LNCAP (cell line): ENCODE data around the gene PPP1R12C.

Experiments
- TF ChIP-seq, protein P1 (sequence below): fragments of 450-650 bp; IDR thresholded peaks from 2 replicates; pipeline ENCODE4 v1.5.1; 2017; ENCODE audit warnings: mild to moderate bottlenecking

PPP1R12C gene

DNA sequence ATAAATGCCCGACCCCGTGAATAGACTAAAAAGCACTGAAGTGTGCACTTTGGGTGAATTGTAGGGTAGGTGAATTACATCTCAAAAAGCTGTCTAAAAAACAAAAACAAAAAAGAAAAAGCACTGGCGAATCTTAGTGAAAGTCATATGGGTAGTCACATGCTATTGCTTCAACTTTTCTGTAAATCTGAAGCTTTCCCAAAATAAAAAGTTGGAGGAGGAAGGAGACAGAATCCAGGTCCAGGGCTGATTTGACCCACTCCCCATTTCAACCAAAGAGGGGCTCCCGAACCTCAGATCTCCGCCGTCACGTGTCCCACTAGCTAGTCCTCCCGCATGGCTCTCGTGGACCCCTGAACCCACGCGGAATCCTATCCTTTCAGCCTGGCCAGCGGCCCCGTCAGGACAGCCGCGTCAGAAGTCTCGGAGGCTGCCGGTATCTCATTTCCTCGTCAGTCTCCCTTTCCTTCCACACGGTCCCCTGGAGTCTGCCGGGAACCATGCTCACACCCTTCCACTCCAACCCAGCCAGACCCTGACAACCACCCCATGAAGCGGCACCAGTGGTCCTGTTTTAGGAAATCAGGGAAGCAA lies 6.1 kb downstream of the PPP1R12C start:
- TF ChIP-seq, protein P1, sequence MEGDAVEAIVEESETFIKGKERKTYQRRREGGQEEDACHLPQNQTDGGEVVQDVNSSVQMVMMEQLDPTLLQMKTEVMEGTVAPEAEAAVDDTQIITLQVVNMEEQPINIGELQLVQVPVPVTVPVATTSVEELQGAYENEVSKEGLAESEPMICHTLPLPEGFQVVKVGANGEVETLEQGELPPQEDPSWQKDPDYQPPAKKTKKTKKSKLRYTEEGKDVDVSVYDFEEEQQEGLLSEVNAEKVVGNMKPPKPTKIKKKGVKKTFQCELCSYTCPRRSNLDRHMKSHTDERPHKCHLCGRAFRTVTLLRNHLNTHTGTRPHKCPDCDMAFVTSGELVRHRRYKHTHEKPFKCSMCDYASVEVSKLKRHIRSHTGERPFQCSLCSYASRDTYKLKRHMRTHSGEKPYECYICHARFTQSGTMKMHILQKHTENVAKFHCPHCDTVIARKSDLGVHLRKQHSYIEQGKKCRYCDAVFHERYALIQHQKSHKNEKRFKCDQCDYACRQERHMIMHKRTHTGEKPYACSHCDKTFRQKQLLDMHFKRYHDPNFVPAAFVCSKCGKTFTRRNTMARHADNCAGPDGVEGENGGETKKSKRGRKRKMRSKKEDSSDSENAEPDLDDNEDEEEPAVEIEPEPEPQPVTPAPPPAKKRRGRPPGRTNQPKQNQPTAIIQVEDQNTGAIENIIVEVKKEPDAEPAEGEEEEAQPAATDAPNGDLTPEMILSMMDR, result no peak

DNA sequence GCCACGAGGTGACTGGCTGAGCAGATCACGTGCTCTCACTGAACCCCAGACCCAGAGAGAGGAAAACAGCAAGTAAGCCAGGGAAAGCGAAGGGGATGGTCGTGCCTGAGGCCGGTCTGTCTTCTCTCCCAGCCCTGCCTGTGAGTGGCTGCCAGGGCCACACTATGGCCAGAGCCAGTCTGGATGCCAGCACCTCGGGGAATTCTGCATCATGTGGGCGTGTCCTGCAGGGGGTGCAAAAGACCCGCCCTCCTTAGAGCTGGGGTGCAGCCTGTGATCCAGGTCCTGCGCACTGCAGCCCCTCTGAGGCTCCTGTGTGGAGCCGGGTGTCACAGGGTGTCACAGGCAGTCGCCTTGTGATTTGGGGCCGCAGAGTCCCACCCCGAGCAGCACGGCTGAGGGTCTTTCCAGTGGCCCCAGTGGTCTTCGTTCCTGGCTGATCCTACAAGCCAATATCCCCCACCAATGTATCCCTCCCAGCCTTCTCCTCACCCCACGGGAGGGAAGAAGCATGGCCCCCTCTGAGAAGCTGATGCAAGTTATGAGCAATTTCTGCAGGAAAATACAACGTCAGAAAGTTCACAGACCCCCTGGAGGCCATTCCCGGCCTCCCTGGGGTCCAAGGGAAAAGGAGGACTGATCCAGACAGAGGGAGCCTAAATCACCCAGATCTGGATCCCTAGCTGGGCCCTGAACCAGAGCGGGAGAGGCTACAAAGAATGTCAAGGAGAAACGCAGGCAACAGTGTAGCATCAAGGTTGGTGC lies 7.7 kb downstream of the PPP1R12C start:
- TF ChIP-seq, protein P1, result no peak

DNA sequence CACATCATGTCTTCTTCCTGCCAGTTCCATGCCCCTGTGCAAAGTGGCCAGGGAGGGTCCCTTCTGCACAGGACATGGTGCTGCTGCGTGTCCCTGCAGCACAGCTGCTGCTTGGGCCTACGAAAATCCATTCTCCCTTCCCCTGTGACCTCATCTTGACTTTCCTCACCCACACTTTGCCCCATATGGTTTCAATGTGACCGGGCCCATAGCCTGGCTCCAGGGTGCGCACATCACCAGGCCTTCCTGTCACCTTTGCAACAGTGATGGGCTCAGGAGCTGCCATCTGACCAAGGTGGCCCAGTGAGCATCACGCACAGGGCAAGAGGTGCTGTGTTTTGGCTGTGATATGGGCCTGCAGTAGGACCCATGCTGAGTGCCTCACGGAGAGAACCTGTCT lies 10.8 kb downstream of the PPP1R12C start:
- TF ChIP-seq, protein P1, result no peak

DNA sequence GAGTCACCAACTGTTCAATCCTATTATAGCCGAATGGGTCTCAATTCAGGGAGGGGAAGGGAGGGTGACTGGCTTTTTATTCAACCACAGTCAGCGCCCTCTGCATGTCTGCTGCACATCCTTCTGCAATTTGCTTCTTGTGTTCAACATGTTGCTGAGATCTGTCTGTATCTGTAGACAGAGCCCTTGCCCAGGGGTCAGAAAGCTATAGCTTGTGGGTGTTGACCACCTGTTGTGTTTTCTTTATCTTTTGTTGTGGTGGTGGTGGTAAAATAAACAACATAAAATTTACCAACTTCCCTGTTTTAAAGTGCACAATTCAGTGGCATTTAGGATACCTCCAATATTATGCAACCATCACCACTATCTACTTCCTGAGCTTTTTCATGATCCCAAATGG lies 12.2 kb downstream of the PPP1R12C start:
- TF ChIP-seq, protein P1, result no peak

DNA sequence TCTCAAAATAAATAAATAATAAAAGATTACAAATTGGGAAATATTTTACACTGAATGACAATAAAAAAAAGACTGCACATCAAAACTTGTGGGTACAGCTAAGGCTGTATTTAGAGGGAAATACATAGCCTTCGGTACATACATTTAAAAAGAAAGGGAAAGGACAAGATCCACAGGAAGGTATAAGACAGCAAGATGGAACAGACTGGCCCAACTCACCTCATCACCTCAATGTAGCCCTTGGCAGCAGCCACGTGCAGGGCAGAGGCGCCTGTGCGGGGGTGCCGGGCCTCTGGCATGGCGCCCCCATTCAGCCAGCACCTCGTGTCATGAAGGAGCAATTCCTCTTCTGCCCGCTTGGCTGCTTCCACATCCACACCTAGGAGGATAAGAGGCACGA lies 14.2 kb downstream of the PPP1R12C start:
- TF ChIP-seq, protein P1, result no peak

DNA sequence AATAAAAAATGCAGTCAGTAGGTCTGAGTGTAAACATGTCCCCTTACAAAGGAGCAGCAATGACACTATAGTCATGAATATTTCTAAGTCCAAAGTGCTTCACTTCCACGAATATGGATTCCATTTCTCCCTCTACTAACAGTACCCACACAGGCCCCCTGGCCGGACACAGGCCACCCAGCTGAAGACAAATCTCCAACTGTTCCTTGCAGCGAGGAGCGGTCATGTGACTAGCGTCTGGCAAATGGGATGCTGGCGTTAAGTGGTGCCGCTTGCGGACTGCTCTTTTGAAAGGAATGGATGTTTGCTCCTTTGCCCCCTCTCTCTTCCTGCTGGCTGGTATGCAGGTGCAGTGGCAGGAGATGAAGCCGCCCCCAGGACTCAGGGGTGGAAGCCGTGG lies 16.2 kb downstream of the PPP1R12C start:
- TF ChIP-seq, protein P1, result no peak

DNA sequence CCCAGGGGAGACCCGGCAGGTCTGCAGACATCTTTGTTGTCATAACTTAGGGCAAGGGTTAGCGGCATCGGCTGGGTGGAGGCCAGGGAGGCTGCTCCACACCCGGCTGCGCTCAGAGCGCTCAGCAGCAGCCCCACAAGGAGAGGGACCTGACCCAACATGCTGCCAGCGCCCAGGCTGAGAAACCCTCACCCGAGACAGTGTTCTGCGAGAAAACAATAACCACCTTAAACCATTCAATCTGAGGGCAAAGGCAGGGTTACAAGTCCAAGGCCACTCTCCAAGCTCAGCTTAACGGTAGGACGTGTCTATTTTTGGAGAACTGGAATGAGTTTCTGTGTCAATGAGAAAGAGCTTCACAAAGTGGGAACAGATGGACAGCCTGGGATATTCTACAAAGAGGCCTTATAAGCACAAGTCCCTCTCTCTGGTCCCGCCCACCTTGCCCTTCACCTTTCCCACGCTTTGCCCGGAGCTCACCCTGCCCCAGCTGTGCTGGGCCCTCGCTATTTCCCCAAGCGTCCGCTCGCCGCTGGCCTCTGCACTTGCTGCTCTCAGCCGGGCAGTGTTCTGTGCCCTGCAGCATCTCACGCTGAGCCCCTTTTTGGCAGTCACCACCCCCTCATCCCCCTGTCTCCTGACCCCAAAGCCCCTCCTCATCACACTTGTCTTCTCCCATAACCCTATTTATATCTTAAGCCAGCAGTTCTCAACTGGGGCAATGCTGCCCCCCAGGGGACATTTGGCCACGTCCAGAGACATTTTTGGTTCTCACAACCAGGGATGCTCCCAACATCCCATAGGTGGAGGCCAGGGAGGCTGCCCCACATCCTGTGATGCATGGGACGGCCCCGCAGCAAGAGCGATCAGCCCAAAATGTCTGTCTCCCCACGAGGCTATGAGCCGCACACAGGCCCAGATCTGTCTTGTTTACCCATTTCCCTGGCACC lies 17.6 kb downstream of the PPP1R12C start:
- TF ChIP-seq, protein P1, result no peak
